GM19328 (cell line): Measurements from ENCODE around the gene LRRN4.
A peak's percentile ranks its signal among the peaks of the same experiment; 100 is the strongest.
"Not testable (repeated sequence)": the region's sequence is repeated elsewhere in the genome, so short reads cannot be mapped to it uniquely, and the experiment has no call there.

Experiments
- ATAC-seq: cut with Tn5 transposase; IDR thresholded peaks from one replicate; pipeline ENCODE4 v1.9.1; 2021; ENCODE audit warnings: mild to moderate bottlenecking, moderate library complexity; ENCODE audit not compliant: unreplicated experiment

Gene LRRN4

DNA sequence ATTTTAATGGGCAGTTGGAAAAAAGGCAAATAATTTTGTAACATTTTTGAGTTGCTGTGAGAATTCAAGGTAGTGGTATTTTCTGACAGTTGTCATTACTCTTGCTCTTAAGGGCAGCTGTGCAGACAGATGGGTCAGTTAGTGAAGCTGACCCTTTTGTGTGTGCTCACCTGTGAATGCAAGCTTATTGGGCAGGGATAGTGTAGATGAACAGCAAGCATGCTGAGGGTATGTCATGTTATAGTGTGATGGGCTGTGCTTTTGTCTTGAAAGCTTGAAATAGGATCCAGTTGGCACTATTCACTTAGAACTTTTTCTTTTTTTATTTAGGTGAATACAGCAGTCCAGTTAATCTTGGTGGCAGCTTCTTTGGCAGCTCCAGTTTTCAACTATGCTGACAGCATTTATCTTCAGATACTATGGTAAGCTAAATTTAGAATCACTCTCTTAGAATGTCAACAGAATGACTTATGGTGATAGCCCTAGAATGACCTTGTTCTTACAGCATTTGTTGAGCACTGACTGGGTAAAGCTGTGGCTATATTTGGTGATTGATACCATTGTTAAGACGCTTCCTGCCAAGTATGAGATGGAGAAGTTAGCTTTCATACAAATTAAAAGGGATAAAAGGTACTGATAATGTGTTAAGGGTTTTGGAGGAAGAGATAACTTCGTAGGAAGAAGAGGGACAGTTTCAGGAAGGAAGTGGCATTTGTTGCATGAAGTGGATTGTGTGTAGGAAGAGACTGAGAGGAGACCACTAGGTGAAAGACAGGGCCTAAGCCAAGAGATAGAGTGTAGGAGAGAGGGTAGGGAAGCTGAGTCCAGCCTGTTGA is 19.5 kb downstream of the LRRN4 start:
- no peak for ATAC-seq

- not testable (repeated sequence) for ATAC-seq
Measured at GRCh38 chr20:6032907-6033306, 21.0 kb downstream of the LRRN4 start.

DNA sequence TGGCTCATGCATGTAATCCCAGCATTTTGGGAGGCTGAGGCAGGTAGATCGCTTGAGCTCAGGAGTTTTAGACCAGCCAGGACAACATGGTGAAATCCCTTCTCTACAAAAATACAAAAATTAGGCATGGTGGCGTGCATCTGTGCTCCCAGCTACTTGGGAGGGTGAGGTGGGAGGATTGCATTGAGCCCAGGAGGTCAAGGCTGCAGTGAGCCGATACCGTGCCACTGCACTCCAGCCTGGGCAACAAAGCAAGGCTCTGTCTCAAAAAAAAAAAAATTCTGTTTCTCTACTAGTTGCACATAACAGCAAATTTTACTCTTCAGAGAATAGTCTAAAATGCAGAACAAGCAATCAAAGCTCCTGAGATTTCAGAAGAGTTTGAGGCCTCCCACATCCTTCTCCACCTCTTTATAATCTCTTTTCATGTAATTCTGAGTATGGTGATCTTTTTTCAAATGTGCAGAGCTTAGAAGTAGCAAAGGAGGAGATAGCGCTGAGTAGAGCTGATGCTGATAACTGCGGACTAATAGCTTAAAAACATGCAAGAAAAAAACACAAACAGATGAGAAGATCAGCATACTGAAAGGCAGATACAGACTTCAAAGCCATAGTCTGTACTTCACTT is 23.3 kb downstream of the LRRN4 start:
- ATAC-seq: no peak

- no peak for ATAC-seq
Measured at GRCh38 chr20:6029538-6029937, 24.3 kb downstream of the LRRN4 start.

DNA sequence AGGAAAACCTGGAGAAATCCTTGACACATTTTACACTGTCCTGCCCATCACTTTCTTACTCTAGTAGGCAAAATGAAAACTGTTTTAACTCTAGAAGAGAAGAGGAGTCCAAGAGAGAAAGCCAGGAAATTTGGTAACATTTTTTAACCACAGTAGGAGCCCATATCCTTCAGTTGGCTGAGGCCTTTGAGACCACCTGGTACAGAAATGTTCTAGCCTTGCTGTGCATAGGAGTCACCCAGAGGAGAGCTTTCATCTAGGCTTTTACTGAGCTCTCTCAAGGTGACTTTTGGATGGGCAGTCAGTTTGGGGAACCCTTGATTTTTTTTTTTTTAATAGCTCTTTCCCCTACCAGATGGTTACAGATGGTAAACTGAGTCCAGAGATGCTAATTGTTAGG is 25.0 kb downstream of the LRRN4 start:
- ATAC-seq: no peak

- ATAC-seq: no peak
Measured at GRCh38 chr20:6026051-6026450, 27.8 kb downstream of the LRRN4 start.

GRCh38 chr20:6024768-6025167 is 29.1 kb downstream of the LRRN4 start:
- no peak for ATAC-seq

GRCh38 chr20:6017880-6018279 is 36.0 kb downstream of the LRRN4 start:
- ATAC-seq: no peak

GRCh38 chr20:6017467-6017866 is 36.4 kb downstream of the LRRN4 start:
- no peak for ATAC-seq

DNA sequence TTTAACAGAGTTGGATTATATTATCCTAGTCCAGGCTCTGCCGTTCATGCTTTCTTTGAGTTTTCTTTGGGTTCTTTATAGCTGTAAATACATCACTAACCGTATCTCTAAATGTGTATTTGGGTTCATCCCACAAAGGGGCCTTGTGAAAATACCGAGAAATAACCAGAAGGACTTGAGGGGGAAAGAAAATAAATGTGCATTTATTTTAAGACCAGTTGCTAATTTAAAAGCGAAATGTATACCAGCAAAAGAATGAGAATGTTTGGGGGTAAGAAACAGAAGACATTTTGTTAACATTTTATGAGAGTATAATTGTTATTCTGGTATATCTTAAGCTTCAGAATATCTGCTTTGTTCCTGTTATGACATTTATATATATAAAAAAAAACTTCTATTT is 38.9 kb downstream of the LRRN4 start:
- ATAC-seq: no peak

DNA sequence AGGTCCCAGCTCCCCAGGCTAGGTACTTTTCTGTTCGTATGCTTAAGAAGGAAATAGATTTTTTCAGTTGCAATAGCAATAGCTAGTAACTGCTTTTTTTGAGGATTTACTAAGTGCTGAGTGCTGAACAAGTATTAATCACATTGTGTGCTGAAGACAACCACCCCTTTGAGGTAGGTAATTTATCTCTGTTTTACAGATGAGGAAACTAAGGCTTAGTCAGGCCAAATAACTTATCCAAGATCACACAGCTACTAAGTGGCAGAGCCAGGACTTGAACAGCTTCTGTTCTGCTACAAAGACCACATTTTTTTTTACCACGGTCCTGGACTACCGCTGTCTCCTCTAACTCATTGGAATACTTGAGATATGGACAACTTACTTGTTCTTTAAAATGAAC is 39.8 kb downstream of the LRRN4 start:
- ATAC-seq: no peak

DNA sequence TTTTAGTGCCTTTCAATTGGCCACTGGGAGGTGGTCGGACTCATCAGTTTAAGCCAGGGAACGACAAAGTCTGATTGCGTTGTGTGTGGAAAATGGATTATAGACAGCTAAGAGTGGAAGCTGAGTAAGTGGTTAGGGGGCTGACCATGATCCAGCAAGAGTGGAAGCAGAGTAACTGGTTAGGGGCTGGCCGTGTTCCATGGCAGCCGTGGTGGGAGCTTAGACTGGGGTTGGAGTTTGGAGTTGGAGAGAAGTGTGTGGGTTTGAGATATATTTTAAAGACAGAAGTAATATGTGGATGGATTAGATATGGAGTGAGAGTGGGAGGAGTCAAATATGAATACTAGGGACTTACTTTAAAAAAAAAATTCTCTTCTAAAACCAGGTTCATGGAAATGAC is 41.7 kb downstream of the LRRN4 start:
- no peak for ATAC-seq

- ATAC-seq: no peak
Measured at GRCh38 chr20:6008254-6008653, 45.6 kb downstream of the LRRN4 start.

DNA sequence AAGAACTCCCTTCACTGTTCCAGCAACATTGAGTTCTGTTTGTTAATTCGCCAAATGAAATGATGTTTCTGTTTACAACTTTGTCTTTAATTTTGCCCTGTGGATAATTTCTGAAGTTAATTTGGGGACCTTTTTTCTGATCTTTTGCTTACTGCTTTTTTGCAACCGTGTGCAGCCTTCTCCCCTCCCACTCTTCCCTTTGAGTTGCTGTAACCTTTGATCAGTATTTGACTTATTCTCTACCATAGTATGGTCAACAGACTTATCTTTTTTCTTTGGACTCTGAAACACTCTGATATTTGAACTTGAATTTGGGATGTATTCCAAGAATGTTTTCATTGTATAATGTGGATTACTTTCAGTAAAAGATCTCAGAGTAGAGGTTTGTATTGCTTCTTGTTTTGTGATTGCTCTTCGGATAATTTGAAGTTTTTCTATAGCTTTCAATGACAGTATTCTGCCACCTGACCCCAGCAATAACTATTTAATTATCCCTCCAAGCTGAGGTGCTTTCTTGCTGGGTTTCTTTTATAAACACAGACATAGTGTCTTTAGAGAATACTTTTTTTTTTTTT is 46.2 kb downstream of the LRRN4 start:
- no peak for ATAC-seq

GRCh38 chr20:6007094-6007528 is 46.7 kb downstream of the LRRN4 start:
- ATAC-seq: no peak

GRCh38 chr20:6006603-6006949 is 47.3 kb downstream of the LRRN4 start:
- no peak for ATAC-seq

DNA sequence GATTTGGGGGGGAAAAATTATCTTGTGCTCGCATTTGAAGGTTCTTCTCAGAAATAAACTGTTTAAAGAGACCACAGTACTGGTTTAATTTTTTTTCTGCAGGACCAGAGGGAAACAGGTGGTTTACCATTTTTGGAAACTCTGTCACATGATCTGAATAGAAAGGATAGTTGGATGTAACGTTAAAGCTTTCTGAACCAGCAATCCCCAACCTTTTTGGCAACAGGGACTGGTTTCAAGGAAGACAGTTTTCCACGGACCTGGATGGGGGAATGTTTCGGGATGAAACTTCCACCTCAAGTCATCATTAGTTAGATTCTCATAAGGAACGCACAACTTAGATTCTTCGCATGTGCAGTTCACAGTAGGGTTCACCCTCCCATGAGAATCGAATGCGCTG is 53.0 kb downstream of the LRRN4 start:
- no peak for ATAC-seq

DNA sequence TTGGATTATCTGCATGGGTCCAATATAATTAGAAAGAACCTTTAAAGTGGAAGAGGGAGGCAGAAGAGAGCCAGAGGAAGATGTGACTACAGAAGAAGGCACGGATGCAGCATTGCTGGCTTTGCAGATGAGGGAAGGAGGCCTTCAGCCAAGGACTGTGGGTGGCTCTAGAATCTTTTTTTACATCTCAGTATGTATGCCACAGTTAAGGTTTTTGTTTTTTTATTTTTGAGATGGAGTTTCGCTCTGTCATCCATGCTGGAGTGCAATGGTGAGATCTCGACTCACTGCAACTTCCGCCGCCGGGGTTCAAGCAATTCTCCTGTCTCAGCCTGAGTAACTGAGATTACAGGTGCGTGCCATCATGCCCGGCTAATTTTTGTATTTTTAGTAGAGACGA is 54.1 kb downstream of the LRRN4 start:
- ATAC-seq: no peak

DNA sequence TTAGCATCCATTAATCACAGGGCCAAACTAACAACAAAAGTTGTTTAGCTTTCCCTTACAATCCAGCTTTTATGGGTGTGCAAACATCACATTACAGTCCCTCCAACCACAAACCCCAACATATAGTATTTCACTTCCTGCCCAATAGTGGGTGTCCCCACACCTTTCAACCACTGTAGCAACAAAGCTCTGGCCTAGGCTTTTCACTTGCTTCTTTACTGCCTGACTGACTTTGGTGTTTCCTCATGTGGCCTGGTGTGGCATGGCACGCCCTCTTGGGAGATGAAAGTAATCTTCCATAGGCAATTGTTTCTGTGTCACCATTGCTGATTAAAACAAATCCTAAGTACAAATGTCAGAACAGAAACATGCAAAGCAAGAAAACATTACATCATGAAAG is 57.1 kb downstream of the LRRN4 start:
- peak; percentile 85 for ATAC-seq

DNA sequence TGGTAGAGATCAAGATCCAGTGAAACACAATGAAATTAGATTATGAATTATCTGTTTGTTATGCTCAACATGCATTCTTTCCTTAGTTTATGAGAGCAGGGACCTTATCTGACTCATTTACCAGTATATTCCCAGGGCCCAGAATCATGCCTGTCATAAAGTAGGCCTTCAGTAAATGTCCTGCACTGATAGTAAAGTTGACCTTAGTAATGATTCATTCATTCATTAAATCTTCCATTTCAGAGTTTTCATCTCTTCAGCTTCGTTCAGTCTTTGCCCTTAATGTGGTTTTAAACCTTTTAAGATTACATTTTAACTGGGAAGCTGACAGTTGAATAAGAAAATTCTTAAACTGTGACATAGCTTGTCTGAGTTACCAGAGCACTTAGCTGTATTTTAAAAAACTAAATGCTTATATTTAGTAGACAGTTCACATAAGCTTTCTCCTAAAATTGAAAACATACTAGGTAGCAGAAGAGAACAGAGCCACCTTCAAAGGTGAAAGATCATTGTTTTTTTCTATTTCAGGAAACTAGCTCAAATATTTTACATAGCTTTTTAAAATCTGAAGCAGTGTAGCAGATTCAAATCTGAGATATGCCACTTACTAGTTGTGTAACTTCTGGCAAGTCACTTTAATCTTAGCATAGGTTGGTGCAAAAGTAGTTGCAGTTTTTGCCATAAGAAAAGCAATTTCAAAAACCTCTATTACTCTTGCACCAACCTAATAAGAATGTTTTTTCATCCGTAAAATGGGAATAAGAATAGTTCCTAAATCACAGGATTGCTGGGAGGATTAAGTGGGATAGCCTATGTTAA is 62.0 kb downstream of the LRRN4 start:
- no peak for ATAC-seq

DNA sequence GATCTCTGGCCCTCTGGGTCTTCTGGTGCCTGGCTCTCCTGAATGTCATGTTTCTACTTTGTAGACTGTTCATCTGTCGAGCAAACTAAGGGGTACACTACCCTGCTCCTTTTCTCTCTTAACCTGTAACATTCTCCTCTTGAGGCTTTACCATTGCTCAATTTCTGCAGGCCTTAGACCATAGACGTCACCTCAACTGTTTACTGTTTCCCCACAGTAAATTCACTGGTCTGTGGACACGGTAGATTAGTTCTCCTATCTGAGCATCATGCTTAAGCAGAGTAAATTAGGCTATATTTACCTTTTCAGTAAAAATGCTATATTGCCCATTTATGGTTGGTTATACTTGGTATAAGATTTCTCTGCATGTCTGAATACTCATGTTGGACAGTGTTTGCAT is 62.9 kb downstream of the LRRN4 start:
- no peak for ATAC-seq
